H4 (cell line): ENCODE measurements around the gene VSIG10L2. TPM values are rescaled to one million over a fixed set of nuclear protein-coding genes. Genes with fewer than 3 reads are reported as not detected.

Experiments used
- total RNA-seq: library from RNA; depleted of rRNA; stranded (reverse); fragments of >200 nt; shearing (Covaris generic); gene quantifications from 2 replicates; pipeline ENCODE4 v1.2.3, GENCODE V29; 2014; rRNA removed

The VSIG10L2 gene
- total RNA-seq, 1 experiment from 2014 or later, result not detected

Other genes with a start within 250 kb of the VSIG10L2 start
- not detected in 2 replicates for gene PATE1, start 199.8 kb upstream of the VSIG10L2 start, total RNA-seq
- not detected in 2 replicates for gene PATE2, start 167.2 kb upstream of the VSIG10L2 start, total RNA-seq
- not detected in 2 replicates for gene PATE3, start 157.9 kb upstream of the VSIG10L2 start, total RNA-seq
- not detected in 2 replicates for gene PATE4, start 112.7 kb upstream of the VSIG10L2 start, total RNA-seq
- gene HYLS1, start 58.4 kb upstream of the VSIG10L2 start, total RNA-seq, result 14.0 and 18.2 TPM in 2 replicates
- 19.3 and 21.2 TPM in 2 replicates for gene PUS3, start 42.8 kb upstream of the VSIG10L2 start, total RNA-seq
- not detected in 2 replicates for gene DDX25, start 41.5 kb upstream of the VSIG10L2 start, total RNA-seq
- gene CDON, start 116.8 kb downstream of the VSIG10L2 start, total RNA-seq, result 10.1 and 13.4 TPM in 2 replicates